ENCODE data around the gene SLC2A6. TPM values are rescaled to one million over a fixed set of nuclear protein-coding genes. Genes with fewer than 3 reads are reported as not detected.

The SLC2A6 gene
- total RNA-seq, 4 donors from 2014 or later: 0.96 to 20.1 (median 3.4) TPM

GRCh38 chr9:133467101-133467500 is 11.8 kb downstream of the SLC2A6 start:
- H3K9me3 ChIP-seq: no peaks in the 10 kb centered on the region
- H3K4me1 ChIP-seq: peaks cover 0 to 25% (median 10%) of the 10 kb centered on the region in 4 donors
- H3K27me3 ChIP-seq: no peaks in the 10 kb centered on the region
- WGBS, 2 donors (ENCODE audit: low coverage in 1 of 2): 84 to 89% methylated on average over 5 to 10 of the region's 10 CpGs
- TF ChIP-seq EP300 (IDR thresholded peaks at IDR 0.05; ENCODE audit: low read depth): no peak
- no peak for TF ChIP-seq CTCF (IDR thresholded peaks at IDR 0.05)
- TF ChIP-seq POLR2A (IDR thresholded peaks at IDR 0.05): no peak
- no peak for TF ChIP-seq POLR2AphosphoS5 (IDR thresholded peaks at IDR 0.05)
- no peak overlapping the region for H3K27ac ChIP-seq
- no peaks in the 10 kb centered on the region for H3K36me3 ChIP-seq
- no peak overlapping the region for H3K4me3 ChIP-seq
- DNase-seq: no peak
- intact Hi-C loops (cut with DNase I; ENCODE audit: low total_unique reads): no loop called here
- in situ Hi-C loops (cut with MboI; ENCODE audit: low pct_ligation_motif_present in 1 of 4, low pct_unique_long_range_greater_than_20kb in 1 of 4, low sequenced_read_pairs in 3 of 4): no loop called here

GRCh38 chr9:133465984-133466383 is 12.9 kb downstream of the SLC2A6 start:
- no peaks in the 10 kb centered on the region for H3K9me3 ChIP-seq
- TF ChIP-seq EP300 (IDR thresholded peaks at IDR 0.05; ENCODE audit: low read depth) (no peak), CTCF (IDR thresholded peaks at IDR 0.05) (no peak), POLR2A (IDR thresholded peaks at IDR 0.05) (no peak), POLR2AphosphoS5 (IDR thresholded peaks at IDR 0.05) (no peak)
- H3K27ac ChIP-seq: no peak overlapping the region
- peaks cover 1 to 25% (median 8%) of the 10 kb centered on the region in 4 donors for H3K4me1 ChIP-seq
- 79 to 83% methylated on average over 6 of the region's 6 CpGs for WGBS, 2 donors (ENCODE audit: low coverage in 1 of 2)
- H3K4me3 ChIP-seq: no peak overlapping the region
- no peak for DNase-seq
- intact Hi-C loops (cut with DNase I; ENCODE audit: low total_unique reads) (no loop called here), in situ Hi-C loops (cut with MboI; ENCODE audit: low pct_ligation_motif_present in 1 of 4, low pct_unique_long_range_greater_than_20kb in 1 of 4, low sequenced_read_pairs in 3 of 4) (no loop called here)
- no peaks in the 10 kb centered on the region for H3K36me3 ChIP-seq
- H3K27me3 ChIP-seq: no peaks in the 10 kb centered on the region

GRCh38 chr9:133464638-133465037 is 14.3 kb downstream of the SLC2A6 start:
- intact Hi-C loops (cut with DNase I; ENCODE audit: low total_unique reads): no loop called here
- WGBS, 2 donors (ENCODE audit: low coverage in 1 of 2): 95% methylated on average over 8 of the region's 10 CpGs; no CpG with 5 or more reads in 1 of the 2 donors
- no peak overlapping the region for H3K27ac ChIP-seq

GRCh38 chr9:133463864-133464615 is 14.9 kb downstream of the SLC2A6 start:
- no peak for DNase-seq
- intact Hi-C loops (cut with DNase I; ENCODE audit: low total_unique reads) (no loop called here), in situ Hi-C loops (cut with MboI; ENCODE audit: low pct_ligation_motif_present in 1 of 4, low pct_unique_long_range_greater_than_20kb in 1 of 4, low sequenced_read_pairs in 3 of 4) (no loop called here)
- H3K4me1 ChIP-seq: peaks cover 2 to 20% (median 13%) of the 10 kb centered on the region in 4 donors
- no peaks in the 10 kb centered on the region for H3K36me3 ChIP-seq
- H3K27ac ChIP-seq: no peak overlapping the region
- 81% methylated on average over 24 of the region's 24 CpGs; no CpG with 5 or more reads in 1 of the 2 donors for WGBS, 2 donors (ENCODE audit: low coverage in 1 of 2)
- no peaks in the 10 kb centered on the region for H3K27me3 ChIP-seq
- H3K4me3 ChIP-seq: no peak overlapping the region
- TF ChIP-seq EP300 (IDR thresholded peaks at IDR 0.05; ENCODE audit: low read depth) (no peak), POLR2A (IDR thresholded peaks at IDR 0.05) (no peak), CTCF (IDR thresholded peaks at IDR 0.05) (no peak), POLR2AphosphoS5 (IDR thresholded peaks at IDR 0.05) (no peak)
- no peaks in the 10 kb centered on the region for H3K9me3 ChIP-seq

More at GRCh38 chr9:133464638-133465037, 14.3 kb downstream of the SLC2A6 start:
- DNase-seq: no peak
- H3K27me3 ChIP-seq: no peaks in the 10 kb centered on the region
- TF ChIP-seq POLR2A (IDR thresholded peaks at IDR 0.05) (no peak), POLR2AphosphoS5 (IDR thresholded peaks at IDR 0.05) (no peak), EP300 (IDR thresholded peaks at IDR 0.05; ENCODE audit: low read depth) (no peak), CTCF (IDR thresholded peaks at IDR 0.05) (no peak)
- H3K9me3 ChIP-seq: no peaks in the 10 kb centered on the region
- H3K36me3 ChIP-seq: no peaks in the 10 kb centered on the region
- no peak overlapping the region for H3K4me3 ChIP-seq
- in situ Hi-C loops (cut with MboI; ENCODE audit: low pct_ligation_motif_present in 1 of 4, low pct_unique_long_range_greater_than_20kb in 1 of 4, low sequenced_read_pairs in 3 of 4): no loop called here
- peaks cover 2 to 18% (median 9%) of the 10 kb centered on the region in 4 donors for H3K4me1 ChIP-seq
